ENCODE data around the gene TIMM17B.

The TIMM17B gene

DNA sequence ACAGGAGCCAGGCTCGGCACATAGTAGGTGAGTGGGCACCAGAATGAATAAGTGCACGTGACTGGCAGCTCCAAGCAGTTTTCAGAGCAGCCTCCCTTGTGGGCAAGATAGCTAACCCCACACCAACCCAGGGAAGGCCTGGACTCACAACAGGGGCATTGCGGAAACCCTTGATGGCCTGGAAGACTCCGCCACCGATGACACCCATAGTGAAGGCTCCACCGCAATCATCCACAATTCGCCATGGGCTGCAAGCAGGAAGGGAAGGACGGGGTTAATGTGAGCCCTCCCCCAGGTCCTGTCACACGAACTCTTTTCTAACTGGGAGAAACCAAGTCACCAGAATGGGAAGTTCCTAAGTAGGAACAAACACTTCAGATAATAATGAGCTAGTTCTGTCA is 957 bp downstream of the TIMM17B start:
- no peak for DNase-seq (ENCODE audit: low read depth)
- TF ChIP-seq, protein P1, sequence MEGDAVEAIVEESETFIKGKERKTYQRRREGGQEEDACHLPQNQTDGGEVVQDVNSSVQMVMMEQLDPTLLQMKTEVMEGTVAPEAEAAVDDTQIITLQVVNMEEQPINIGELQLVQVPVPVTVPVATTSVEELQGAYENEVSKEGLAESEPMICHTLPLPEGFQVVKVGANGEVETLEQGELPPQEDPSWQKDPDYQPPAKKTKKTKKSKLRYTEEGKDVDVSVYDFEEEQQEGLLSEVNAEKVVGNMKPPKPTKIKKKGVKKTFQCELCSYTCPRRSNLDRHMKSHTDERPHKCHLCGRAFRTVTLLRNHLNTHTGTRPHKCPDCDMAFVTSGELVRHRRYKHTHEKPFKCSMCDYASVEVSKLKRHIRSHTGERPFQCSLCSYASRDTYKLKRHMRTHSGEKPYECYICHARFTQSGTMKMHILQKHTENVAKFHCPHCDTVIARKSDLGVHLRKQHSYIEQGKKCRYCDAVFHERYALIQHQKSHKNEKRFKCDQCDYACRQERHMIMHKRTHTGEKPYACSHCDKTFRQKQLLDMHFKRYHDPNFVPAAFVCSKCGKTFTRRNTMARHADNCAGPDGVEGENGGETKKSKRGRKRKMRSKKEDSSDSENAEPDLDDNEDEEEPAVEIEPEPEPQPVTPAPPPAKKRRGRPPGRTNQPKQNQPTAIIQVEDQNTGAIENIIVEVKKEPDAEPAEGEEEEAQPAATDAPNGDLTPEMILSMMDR (conservative IDR thresholded peaks at IDR 0.05; ENCODE audit: low read depth, low read length) = no peak
- H3K4me3 ChIP-seq (ENCODE audit: low read length) = peak overlapping the region; percentile 75

DNA sequence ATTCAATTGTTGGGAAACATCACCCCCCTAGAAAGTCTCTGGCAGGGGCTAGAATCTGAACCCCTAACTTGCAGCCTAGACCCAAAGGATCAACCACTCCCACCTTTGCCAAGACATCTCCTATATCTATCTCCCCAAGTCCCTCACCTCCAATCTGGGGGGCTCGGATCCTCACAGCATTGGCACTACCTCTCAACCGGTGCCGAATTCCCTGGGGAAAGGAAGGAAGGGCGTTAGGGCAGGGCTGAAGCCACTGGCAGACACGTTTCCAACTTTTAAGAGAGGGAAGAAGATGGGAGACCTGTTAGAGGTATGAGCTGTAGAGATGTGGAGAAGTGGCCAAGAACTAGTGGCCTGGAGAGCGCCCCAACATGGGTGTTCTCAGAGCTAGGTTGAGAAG is 2.7 kb downstream of the TIMM17B start:
- TF ChIP-seq, protein P1 (conservative IDR thresholded peaks at IDR 0.05; ENCODE audit: low read depth, low read length) = no peak
- no peak overlapping the region for H3K4me3 ChIP-seq (ENCODE audit: low read length)
- DNase-seq (ENCODE audit: low read depth) = no peak

DNA sequence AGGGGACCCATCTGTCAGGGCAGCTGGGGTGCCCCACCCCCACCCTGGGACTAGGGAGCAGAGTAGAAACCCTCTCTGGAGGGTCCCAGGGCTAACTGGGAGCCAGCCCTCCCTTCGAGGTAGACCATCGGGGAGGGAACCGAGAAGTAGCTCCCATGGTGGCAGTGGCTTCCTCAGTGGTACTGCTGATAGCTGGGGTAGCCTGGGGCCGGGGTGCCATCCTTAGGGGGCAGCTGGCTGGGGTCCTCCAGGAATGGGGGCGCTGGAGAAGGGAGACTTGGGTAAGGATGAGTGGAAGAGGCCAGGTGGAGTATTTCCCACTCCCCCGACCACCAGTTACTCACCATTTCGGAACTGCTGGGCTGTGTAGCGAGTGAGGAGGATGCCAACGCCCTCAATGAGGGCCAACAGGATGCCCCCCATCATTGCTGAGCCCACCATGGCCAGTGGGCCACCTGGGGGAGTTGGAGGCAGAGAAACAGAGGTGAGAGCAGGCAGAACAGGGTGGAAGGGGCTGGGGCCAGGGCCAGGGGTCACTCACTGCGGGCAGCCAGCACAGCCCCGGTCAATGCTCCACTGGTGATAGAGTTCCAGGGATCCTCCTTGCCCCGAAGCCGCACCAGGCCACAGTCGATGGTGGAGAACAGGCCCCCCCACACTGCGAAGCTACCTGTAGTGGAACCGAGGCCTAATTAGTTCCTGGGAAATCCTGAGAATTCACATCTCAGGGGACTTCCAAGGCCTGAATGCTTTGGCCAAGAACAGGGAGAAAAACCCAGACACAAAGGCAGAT is 3.8 kb downstream of the TIMM17B start:
- TF ChIP-seq, protein P1 (conservative IDR thresholded peaks at IDR 0.05; ENCODE audit: low read depth, low read length) = no peak
- no peak for DNase-seq (ENCODE audit: low read depth)
- H3K4me3 ChIP-seq (ENCODE audit: low read length) = no peak overlapping the region

DNA sequence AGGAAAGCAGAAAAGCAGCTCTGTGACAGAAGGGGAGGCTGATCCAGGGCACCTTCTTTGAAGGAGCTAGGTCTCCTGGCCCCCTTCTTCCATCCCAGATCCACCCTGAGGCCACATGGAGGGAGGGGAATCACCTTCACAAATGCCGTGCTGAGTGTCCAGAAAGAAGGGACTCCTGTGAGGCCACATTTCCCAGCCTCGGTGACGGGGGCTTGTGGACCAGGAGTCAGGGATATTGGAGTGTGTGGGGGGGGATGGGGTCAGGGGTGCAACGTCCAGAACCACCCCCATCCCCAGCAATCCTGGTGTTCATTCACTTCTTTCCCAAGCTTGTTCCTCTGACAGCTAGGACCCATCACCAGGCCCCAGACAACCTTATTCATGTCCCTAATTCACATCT is 4.7 kb downstream of the TIMM17B start:
- DNase-seq (ENCODE audit: low read depth) = no peak
- TF ChIP-seq, protein P1 (conservative IDR thresholded peaks at IDR 0.05; ENCODE audit: low read depth, low read length) = no peak
- H3K4me3 ChIP-seq (ENCODE audit: low read length) = no peak overlapping the region

DNA sequence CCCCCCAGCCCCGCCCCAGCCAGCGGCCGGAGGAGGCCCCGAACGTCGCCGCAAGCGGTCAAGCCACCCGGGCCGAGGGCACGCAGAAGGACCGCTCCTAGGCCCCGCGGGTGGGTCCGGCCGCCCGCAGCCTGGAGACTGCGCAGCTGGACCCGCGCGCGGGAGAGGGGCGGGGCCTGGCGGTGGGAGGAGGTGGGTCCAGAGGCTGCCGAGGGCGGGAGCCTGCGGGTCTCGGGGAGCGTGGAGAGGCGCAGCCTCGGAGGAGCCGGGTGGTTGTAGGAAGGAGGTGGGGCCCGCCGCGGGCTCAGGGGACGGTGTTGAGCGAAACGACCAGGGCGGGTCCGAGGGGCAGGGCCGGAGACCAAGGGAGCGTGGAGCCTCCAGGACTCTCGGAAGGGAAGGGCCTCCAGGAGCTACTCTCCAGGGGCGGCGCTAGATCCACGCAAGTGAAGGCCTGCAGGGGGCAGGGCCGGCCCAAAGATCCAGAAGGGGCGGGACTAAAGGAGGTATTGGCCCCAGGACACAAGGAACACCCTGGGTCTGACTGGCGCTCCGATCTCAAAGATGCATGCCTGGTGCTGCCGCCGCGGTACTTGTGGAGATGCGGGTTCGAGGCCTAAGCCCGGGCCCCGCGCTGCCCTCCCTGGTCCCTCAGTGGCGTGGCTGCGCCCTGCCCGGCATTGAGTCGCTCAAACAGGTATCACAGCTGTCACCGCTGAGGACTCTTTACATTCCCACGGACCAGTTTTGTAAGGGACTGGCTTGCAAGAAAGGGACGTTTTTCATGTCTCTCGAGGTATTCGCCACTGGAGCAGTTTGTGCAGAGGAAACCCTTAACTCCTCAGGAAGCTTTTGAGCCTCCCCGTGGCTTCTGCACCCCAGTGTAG is 5.9 kb downstream of the TIMM17B start:
- peak; percentile 30 for DNase-seq (ENCODE audit: low read depth)
- H3K4me3 ChIP-seq (ENCODE audit: low read length) = peak overlapping the region; percentile 43
- TF ChIP-seq, protein P1 (conservative IDR thresholded peaks at IDR 0.05; ENCODE audit: low read depth, low read length) = peak; percentile 46

DNA sequence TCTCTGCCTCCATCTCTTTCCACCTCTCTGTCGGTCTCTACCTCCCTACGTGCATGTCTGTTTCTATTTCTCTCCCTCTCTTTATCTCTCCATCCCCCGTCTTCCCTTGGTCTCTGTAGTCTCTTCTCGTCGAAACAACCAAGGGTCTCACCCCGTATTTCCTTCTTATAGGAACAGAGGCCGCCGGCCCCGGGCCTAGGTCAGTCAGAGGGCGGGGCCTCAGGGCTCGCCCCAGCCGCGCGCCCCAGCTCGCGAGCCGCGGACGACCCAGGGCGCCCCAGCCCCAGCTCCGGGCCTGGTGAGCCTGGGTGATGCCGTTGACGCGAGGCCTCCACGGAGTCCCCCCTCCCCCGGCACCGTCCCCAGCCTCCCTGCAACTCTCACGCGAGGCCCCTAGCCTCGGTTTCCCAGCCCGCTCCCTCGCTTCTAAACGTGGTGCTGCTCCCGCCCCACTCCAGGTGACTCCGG is 6.6 kb downstream of the TIMM17B start:
- no peak for DNase-seq (ENCODE audit: low read depth)
- peak overlapping the region; percentile 43 for H3K4me3 ChIP-seq (ENCODE audit: low read length)
- TF ChIP-seq, protein P1 (conservative IDR thresholded peaks at IDR 0.05; ENCODE audit: low read depth, low read length) = no peak

All from retinal pigment epithelial cell (primary cell).